ENCODE results near the gene TRAPPC2L. TPM values are rescaled to one million over a fixed set of nuclear protein-coding genes. Genes with fewer than 3 reads are reported as not detected.

The TRAPPC2L gene
- total and polyA plus RNA-seq, 10 of the 15 experiments (the other 5 are each of a cell fraction or from before 2014, with no cell fraction given) = 56.3 to 363 (median 118) TPM

- TF ChIP-seq REST (IDR thresholded peaks at IDR 0.05; ENCODE audit: low read depth, low read length) (no peak), NFIC (IDR thresholded peaks at IDR 0.05; ENCODE audit: low read depth, low read length) (no peak), ATF7 (IDR thresholded peaks at IDR 0.05; ENCODE audit: low read depth) (no peak)
These were observed 17.0 kb upstream of the TRAPPC2L start (continued) for GRCh38 chr16:88839745-88840599.

- H4K20me1 ChIP-seq (ENCODE audit: control insufficient read depth, insufficient read depth) = no peaks in the 10 kb centered on the region
- H3K4me3 ChIP-seq = no peak overlapping the region
- H3K36me3 ChIP-seq (ENCODE audit: control insufficient read depth in 2 of 2, insufficient read depth in 2 of 2, low read length in 1 of 2) = no peaks in the 10 kb centered on the region; a peak in 1 of 4 replicates
- 95% methylated on average over 30 of the region's 30 CpGs for WGBS (ENCODE audit: insufficient coverage, insufficient replicate concordance, low lambda C conversion rate, missing lambda C conversion rate)
- SMC1A ChIA-PET (ENCODE audit: uncharacterized antibody, unreplicated experiment) = interaction anchor here (1.1 kb wide), 1 partner anchor 17 kb away, joined by 3 read pairs; no protein-coding TSS in a partner anchor
- H3K27ac ChIP-seq (ENCODE audit: control insufficient read depth, insufficient read depth) = no peak overlapping the region
- H3K9ac ChIP-seq (ENCODE audit: control insufficient read depth, insufficient read depth, low read length) = no peak overlapping the region
- POLR2A ChIA-PET = no interaction called here
- H3K79me2 ChIP-seq (ENCODE audit: control insufficient read depth, insufficient read depth, low read length) = no peaks in the 10 kb centered on the region
- no peak overlapping the region for H2AFZ ChIP-seq (ENCODE audit: control insufficient read depth, low read depth, low read length)
- ATAC-seq (no peak), FAIRE-seq (no peak), DNase-seq (ENCODE audit: low read depth, low spot score) (no peak)
- H3K9me3 ChIP-seq (replicated peaks; ENCODE audit: control insufficient read depth, insufficient read depth, low read length) = no peaks in the 10 kb centered on the region
- RAD21 ChIA-PET (ENCODE audit: unreplicated experiment) = no interaction called here
- CTCF ChIA-PET = no interaction called here
- H3K27me3 ChIP-seq (replicated peaks in 1 of 2; ENCODE audit: control insufficient read depth in 2 of 2, insufficient read depth in 2 of 2, low read length in 1 of 2) = no peaks in the 10 kb centered on the region
- intact Hi-C loops (cut with micrococcal nuclease; ENCODE audit: unreplicated experiment) = no loop called here
- no peak overlapping the region for H3K4me2 ChIP-seq (ENCODE audit: control insufficient read depth, insufficient read depth)
- no TSS peak for BruUV-seq (replicated peaks)
- H3K4me1 ChIP-seq (ENCODE audit: control insufficient read depth, insufficient read depth, low read length) = no peaks in the 10 kb centered on the region
- in situ Hi-C loops (cut with MboI) = no loop called here
- TF ChIP-seq PBX3 (IDR thresholded peaks at IDR 0.05; ENCODE audit: insufficient replicate concordance, low read depth, low read length) (no peak), ATF7 (IDR thresholded peaks at IDR 0.05; ENCODE audit: low read depth) (no peak), E4F1 (IDR thresholded peaks at IDR 0.05; ENCODE audit: borderline replicate concordance, partially characterized antibody) (no peak), NR2F1 (conservative IDR thresholded peaks at IDR 0.05) (no peak), FOS (IDR thresholded peaks at IDR 0.05; ENCODE audit: borderline replicate concordance, extremely low read depth, insufficient read length) (no peak), ZBTB4 (CRISPR knock-in tag; IDR thresholded peaks at IDR 0.05) (no peak), CHD2 (IDR thresholded peaks at IDR 0.05; ENCODE audit: borderline replicate concordance, low read depth, low read length) (no peak)
These were observed 16.2 kb upstream of the TRAPPC2L start for GRCh38 chr16:88840600-88841215.

All from GM12878 (cell line).